ENCODE results near the gene WDR53. TPM values are rescaled to one million over a fixed set of nuclear protein-coding genes. Genes with fewer than 3 reads are reported as not detected.

Gene WDR53
- total and polyA plus RNA-seq, 5 donors from 2014 or later, result 32.3 to 46.0 (median 35.7) TPM

GRCh38 chr3:196504556-196504955, 63.8 kb downstream of the WDR53 start:
- peak overlapping the region; percentile 95 to 100 (median 98) for H3K4me3 Mint-ChIP-seq
- peak overlapping the region in 2 of 3 donors; percentile 80 to 99 for H3K27ac Mint-ChIP-seq

More at GRCh38 chr3:196504556-196504955, 63.8 kb downstream of the WDR53 start:
- peaks cover 38% of the 10 kb centered on the region for H3K4me1 ChIP-seq (ENCODE audit: control insufficient read depth, insufficient read depth, low read length, poor library complexity, severe bottlenecking)
- Mint-ChIP-seq H3K4me1 (peaks cover 17 to 25% (median 19%) of the 10 kb centered on the region in 4 donors), H3K36me3 (peaks cover 5% of the 10 kb centered on the region), H3K27me3 (peaks cover 6% of the 10 kb centered on the region), H3K9me3 (peaks cover 0 to 9% (median 4%) of the 10 kb centered on the region in 7 donors)
- H3K9me3 ChIP-seq (ENCODE audit: control insufficient read depth in 2 of 2, low read length in 2 of 2), result peaks cover 0 to 3% of the 10 kb centered on the region in 2 experiments
- no peak overlapping the region for H3K4me3 ChIP-seq (ENCODE audit: low read depth, low read length)
- H3K27ac ChIP-seq (ENCODE audit: insufficient read depth, low read length, poor library complexity, severe bottlenecking), result peak overlapping the region; percentile 76
- no peaks in the 10 kb centered on the region for H3K36me3 ChIP-seq (ENCODE audit: control insufficient read depth, insufficient read depth, low read length)
- DNase-seq (no peak), ATAC-seq (ENCODE audit: low read depth in 2 of 2) (no peak)
- H3K27me3 ChIP-seq (ENCODE audit: control insufficient read depth, insufficient read depth, low read length), result peaks cover 2% of the 10 kb centered on the region

Other genes starting within 250 kb of the WDR53 start
- gene TM4SF19, start 230.2 kb downstream of the WDR53 start, total RNA-seq, result not detected
- under 1 TPM in 1 of 4 donors, not detected in 3; 0.15 TPM for gene TM4SF19, start 230.2 kb downstream of the WDR53 start, polyA plus RNA-seq
- 93.8 TPM for gene UBXN7, start 136.1 kb downstream of the WDR53 start, total RNA-seq
- gene UBXN7, start 136.1 kb downstream of the WDR53 start, polyA plus RNA-seq, result 10 to 100 TPM; 23.6 to 34.3 (median 29.5) TPM
- 29.5 TPM for gene RNF168, start 64.8 kb downstream of the WDR53 start, total RNA-seq
- 10 to 100 TPM in 1 of 4 donors, 1 to 10 TPM in 3; 8.3 to 10.5 (median 8.6) TPM for gene RNF168, start 64.8 kb downstream of the WDR53 start, polyA plus RNA-seq
- gene SMCO1, start 53.2 kb downstream of the WDR53 start, total RNA-seq, result not detected
- gene SMCO1, start 53.2 kb downstream of the WDR53 start, polyA plus RNA-seq, result not detected
- 9.1 TPM for gene FBXO45, start 106 bp upstream of the WDR53 start, total RNA-seq
- 1 to 10 TPM; 3.2 to 8.2 (median 4.6) TPM for gene FBXO45, start 106 bp upstream of the WDR53 start, polyA plus RNA-seq
- gene NRROS, start 71.1 kb upstream of the WDR53 start, total RNA-seq, result 18.3 TPM
- gene NRROS, start 71.1 kb upstream of the WDR53 start, polyA plus RNA-seq, result 1 to 10 TPM; 2.5 to 7.1 (median 4.0) TPM
- gene CEP19, start 143.7 kb upstream of the WDR53 start, total RNA-seq, result 1.9 TPM
- gene CEP19, start 143.7 kb upstream of the WDR53 start, polyA plus RNA-seq, result 1 to 10 TPM; 4.7 to 6.2 (median 5.6) TPM
- gene PIGX, start 143.8 kb upstream of the WDR53 start, total RNA-seq, result 17.2 TPM
- 10 to 100 TPM; 18.8 to 40.4 (median 25.9) TPM for gene PIGX, start 143.8 kb upstream of the WDR53 start, polyA plus RNA-seq
- 83.7 TPM for gene PAK2, start 171.3 kb upstream of the WDR53 start, total RNA-seq
- gene PAK2, start 171.3 kb upstream of the WDR53 start, polyA plus RNA-seq, result 10 to 100 TPM; 37.5 to 46.4 (median 41.7) TPM